Coronary artery (tissue), 2 donors: ENCODE measurements around the gene DSCAML1.
A peak's percentile ranks its signal among the peaks of the same experiment; 100 is the strongest.

Experiments
- DNase-seq: peaks from one replicate; pipeline ENCODE4 v3.0.0-alpha.2; 2017; ENCODE audit warnings: low spot score
- H3K27ac ChIP-seq, 2 donors: fragments of 200-600 bp; sonication (generic); one replicate each; pipeline ENCODE4 v1.5.1; 2016 to 2019
- H3K4me3 ChIP-seq: fragments of 200-600 bp; sonication (generic); 2 replicates; pipeline ENCODE4 v1.5.1; 2016; ENCODE audit warnings: mild to moderate bottlenecking, moderate library complexity
- CTCF ChIP-seq: fragments of 200-600 bp; sonication (generic); IDR thresholded peaks from one replicate; pipeline ENCODE4 v1.5.1; 2019; ENCODE audit warnings: antibody characterized with exemption

DSCAML1 gene, protein sequence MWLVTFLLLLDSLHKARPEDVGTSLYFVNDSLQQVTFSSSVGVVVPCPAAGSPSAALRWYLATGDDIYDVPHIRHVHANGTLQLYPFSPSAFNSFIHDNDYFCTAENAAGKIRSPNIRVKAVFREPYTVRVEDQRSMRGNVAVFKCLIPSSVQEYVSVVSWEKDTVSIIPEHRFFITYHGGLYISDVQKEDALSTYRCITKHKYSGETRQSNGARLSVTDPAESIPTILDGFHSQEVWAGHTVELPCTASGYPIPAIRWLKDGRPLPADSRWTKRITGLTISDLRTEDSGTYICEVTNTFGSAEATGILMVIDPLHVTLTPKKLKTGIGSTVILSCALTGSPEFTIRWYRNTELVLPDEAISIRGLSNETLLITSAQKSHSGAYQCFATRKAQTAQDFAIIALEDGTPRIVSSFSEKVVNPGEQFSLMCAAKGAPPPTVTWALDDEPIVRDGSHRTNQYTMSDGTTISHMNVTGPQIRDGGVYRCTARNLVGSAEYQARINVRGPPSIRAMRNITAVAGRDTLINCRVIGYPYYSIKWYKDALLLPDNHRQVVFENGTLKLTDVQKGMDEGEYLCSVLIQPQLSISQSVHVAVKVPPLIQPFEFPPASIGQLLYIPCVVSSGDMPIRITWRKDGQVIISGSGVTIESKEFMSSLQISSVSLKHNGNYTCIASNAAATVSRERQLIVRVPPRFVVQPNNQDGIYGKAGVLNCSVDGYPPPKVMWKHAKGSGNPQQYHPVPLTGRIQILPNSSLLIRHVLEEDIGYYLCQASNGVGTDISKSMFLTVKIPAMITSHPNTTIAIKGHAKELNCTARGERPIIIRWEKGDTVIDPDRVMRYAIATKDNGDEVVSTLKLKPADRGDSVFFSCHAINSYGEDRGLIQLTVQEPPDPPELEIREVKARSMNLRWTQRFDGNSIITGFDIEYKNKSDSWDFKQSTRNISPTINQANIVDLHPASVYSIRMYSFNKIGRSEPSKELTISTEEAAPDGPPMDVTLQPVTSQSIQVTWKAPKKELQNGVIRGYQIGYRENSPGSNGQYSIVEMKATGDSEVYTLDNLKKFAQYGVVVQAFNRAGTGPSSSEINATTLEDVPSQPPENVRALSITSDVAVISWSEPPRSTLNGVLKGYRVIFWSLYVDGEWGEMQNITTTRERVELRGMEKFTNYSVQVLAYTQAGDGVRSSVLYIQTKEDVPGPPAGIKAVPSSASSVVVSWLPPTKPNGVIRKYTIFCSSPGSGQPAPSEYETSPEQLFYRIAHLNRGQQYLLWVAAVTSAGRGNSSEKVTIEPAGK (N-terminal part only)

DNA sequence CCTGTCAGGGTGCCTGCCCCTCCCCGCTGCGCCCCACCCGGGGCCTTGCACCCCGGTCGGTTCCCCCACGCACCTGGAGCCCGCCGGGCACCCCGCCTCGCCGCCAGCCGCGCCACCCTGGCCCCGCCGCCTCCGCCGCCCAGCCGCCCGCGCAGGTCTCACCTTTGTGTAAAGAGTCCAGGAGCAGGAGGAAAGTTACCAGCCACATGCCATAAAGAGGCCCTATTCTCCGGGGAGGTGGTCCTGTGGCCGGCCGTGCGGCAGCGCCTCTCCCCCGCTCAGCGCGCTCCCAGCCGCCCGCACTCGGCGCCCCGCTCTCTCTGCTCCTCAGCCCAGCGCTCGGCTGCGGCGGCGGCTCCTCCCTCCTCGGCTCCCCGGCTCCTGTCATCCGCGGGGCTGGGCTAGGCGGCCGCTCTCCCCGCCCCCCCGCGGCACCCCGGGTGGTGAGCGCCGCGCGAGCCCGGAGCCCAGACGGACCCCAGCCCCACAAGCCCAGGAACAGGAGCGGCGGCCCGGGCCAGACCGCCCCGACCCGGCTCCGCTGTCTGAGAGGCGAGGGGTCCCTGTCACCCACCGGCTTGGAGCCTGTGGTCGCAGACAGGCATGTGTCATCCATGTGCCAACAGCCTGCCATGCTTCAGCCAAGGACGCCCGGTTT, at the start of gene DSCAML1:
DSCAML1 (minus strand) TSS at position 345 of the 658 bp plus-strand sequence; CDS start at position 208, 137 bp downstream.
- no peak for TF ChIP-seq CTCF
- Histone ChIP-seq H3K4me3 (peak within 1 kb of the TSS; percentile 68), H3K27ac (no peak within 1 kb of the TSS)
- DNase-seq, result no peak

- TF ChIP-seq CTCF, result peak; percentile 97
- peak; percentile 79 for DNase-seq
- H3K27ac ChIP-seq, result no peak overlapping the region
- H3K4me3 ChIP-seq, result no peak overlapping the region
Measured at GRCh38 chr11:117843666-117844484, 46.9 kb upstream of the DSCAML1 start.

DNA sequence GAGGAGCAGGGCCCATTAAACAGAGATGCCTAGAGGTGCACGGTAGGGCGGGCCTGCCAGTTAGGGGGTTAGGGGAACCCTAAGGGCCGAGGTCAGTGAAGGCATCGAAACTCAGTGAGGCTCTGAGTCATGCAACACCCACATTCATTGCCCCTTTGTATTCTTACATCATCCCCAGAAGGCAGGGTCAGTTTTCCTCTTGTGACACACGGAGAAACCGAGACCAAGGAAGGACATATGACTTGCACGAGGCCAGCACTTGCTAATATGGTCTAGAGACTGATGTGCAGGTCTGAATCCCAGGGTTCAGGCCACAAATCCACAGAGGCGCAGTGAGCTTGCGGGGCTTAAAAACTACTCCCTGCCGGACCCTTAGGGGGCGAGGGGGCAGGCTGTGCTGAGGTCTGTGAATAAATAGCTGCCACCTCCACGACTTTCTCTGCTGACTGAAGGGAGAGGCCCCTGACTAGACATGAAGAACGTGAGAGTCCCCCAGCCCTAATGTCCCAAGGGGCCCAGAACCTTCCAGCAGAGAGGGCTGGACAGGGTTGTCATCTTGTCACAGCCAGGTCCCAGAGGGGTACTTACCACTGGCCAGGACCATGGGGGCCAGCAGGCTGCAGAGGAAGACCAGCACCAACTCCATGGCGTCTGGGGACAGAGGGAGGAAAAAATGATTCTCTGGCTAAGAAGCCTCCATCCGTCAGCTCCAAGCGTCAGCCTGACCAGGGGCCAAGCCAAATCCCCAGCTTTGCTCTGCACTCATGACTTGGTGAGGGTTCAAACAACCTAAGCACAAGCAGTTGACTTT, 45.3 kb upstream of the DSCAML1 start:
- peak; percentile 72 for DNase-seq
- peak overlapping the region; percentile 29 to 57 for H3K27ac ChIP-seq
- TF ChIP-seq CTCF, result no peak
- H3K4me3 ChIP-seq, result no peak overlapping the region

DNA sequence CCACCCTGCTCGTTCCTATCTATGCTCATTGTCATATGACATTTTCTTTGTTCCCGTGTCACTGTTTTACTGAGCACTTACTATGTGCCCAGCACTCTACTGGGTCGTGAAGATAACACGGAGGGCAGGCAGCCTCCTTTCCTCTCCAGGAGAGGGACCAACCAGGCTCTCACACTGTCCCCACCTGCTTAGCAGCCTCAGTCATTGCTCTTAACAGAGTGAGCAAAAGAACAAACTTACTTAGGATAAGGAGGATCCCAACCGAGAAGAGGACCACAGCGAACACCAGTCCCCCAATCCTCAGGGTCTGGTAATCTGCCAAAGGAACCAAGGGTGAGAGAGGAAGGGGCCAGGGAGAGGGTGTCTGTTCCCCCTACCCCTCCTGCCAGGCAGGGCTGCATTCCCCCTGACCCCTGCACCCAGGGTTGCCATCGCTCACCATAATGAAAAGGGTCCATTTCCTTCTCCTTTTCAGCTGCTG, 44.6 kb upstream of the DSCAML1 start:
- TF ChIP-seq CTCF, result no peak
- DNase-seq, result peak; percentile 54
- H3K27ac ChIP-seq, result peak overlapping the region; percentile 23 to 30
- H3K4me3 ChIP-seq, result no peak overlapping the region

- TF ChIP-seq CTCF, result no peak
- peak overlapping the region in 1 of 2 donors; percentile 30 for H3K27ac ChIP-seq
- no peak overlapping the region for H3K4me3 ChIP-seq
- peak; percentile 62 for DNase-seq
Measured at GRCh38 chr11:117840881-117841550, 44.0 kb upstream of the DSCAML1 start.
